ENCODE results near the gene IMMP2L.

The IMMP2L gene

DNA sequence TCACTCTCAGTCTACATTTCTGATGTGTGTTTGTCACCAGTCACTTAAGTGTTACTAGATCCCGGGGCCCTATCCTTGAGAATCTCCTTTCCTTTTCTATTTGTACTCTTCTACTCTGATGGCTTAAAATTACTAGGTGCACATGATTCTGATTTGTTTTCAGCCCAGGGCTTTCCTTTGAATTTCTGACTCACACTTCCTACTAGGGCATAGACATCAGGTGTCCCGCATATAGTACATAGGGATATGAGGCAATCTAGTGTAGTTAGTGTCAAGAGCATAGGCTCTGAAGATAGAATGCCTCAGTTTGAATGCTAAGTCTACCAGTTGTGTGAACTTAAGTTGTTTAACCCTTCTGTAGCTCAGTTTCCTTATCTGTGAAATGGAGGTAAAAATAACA is 520.7 kb downstream of the IMMP2L start:
- DNase-seq: no peak

DNA sequence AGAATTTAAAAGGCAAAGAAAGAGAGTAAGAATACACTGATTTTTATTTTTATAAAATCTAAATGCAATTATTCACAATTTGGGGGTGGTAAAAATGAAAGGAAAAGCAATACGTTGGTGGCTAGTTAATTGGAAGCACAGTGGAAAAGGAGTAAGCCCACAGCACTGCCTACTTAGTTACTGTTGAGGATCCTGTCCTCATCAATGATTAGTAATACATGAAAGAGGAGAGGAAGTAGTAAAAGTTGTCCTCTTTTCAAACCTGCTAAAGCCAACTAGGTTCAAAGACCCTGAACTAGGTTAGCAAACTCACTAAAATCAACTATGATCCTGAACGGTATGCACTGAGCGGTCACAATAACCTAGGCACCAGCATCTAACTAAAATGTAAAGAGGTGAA is 524.1 kb downstream of the IMMP2L start:
- DNase-seq: no peak

DNA sequence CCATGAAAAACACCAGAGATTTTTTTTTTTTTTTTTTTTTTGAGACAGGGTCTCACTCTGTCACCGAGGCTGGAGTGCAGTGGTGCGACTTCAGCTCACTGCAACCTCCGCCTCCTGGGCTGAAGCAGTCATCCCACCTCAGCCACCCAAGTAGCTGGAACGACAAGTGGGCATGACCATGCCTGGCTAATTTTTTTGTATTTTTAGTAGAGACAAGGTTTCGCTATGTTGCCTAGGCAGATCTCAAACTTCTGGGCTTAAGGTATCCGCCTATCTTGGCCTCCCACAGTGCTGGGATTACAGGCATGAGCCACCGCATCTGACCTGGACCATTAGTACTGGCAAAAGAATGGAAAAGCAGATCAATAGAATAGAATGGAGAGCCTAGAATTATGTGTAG is 530.4 kb downstream of the IMMP2L start:
- no peak for DNase-seq

GRCh38 chr7:111030336-111030735 is 532.0 kb downstream of the IMMP2L start:
- no peak for DNase-seq

- peak in 11 of 56 donors; percentile 1 to 34 (median 12) for DNase-seq
Measured at GRCh38 chr7:111029574-111030251, 532.6 kb downstream of the IMMP2L start.

- DNase-seq: no peak
Measured at GRCh38 chr7:111029141-111029572, 533.1 kb downstream of the IMMP2L start.

DNA sequence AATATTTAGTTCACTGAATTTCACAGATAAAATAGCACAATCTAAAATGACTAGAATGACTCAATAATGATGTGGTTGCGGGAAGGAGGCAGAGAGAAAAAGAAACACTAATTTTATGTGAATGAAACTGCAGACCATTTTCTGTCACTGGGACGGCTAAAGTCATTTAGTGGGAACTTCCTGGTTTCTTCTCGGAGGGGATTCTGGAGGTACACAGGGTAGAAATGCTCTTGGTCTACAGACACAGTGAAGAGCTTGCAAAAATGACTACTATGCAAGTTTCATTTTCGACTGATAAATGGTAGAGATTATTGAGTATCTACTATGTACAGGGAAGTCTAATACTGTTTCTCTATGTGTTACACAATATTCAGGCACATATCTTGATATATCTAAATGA is 534.9 kb downstream of the IMMP2L start:
- DNase-seq: no peak

DNA sequence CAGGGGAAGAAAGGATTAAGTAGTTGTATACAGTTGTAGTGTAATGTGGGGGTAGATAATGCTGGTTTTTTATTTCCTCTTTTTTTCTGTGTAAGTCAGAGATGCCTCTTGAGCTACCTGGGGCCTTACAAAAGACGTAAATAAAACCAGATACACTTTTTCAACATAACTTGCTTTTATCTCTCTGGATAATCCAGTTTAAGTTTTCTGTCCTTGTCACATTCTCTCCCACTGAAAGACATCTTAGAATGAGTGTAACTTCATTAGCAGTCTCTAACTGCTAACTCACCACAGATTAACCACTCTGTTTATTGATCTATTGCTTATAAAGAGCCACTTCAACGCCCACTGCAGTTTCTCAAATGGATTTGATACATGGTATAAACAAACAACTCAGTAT is 535.5 kb downstream of the IMMP2L start:
- no peak for DNase-seq

DNA sequence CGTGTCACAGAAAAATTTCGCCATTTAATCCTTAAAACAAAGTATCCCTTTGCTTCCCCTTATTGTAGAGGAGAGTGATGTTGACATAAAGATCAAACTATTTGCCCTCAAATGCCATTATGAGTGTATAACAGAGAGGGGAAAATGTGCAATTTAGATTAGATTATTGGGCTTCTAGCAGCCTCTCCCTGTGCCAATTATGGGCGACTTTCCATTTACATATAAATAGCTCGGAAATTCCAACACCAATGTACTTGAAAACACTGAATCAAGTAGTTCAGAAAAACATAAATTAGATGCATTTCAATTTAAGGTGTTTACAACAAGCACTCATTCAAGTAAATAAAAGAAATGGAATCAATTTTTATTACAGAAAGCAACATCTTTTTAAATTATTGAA is 535.9 kb downstream of the IMMP2L start:
- no peak for DNase-seq

- no peak for DNase-seq
Measured at GRCh38 chr7:111025006-111025405, 537.3 kb downstream of the IMMP2L start.

GRCh38 chr7:111018960-111019736 is 543.1 kb downstream of the IMMP2L start:
- no peak for DNase-seq

DNA sequence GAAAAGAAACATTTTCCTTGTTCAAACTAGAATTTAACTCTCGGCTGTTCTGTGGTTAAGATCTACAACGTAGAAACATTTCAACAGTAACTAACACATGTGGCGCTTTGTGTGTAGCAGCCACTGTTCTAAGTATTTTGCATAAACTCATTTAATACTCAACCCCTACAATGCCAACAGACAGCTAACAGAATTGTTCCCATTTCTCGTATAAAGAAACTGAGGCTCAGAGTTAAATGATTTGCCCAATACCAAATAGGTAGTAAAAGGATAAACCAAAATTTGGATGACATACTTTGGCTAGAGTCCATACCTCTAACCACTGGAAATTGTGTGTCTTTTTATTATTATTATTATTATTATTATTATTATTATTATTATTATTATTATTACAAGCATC is 543.8 kb downstream of the IMMP2L start:
- DNase-seq: no peak

- no peak for DNase-seq
Measured at GRCh38 chr7:111014079-111014478, 548.2 kb downstream of the IMMP2L start.

DNA sequence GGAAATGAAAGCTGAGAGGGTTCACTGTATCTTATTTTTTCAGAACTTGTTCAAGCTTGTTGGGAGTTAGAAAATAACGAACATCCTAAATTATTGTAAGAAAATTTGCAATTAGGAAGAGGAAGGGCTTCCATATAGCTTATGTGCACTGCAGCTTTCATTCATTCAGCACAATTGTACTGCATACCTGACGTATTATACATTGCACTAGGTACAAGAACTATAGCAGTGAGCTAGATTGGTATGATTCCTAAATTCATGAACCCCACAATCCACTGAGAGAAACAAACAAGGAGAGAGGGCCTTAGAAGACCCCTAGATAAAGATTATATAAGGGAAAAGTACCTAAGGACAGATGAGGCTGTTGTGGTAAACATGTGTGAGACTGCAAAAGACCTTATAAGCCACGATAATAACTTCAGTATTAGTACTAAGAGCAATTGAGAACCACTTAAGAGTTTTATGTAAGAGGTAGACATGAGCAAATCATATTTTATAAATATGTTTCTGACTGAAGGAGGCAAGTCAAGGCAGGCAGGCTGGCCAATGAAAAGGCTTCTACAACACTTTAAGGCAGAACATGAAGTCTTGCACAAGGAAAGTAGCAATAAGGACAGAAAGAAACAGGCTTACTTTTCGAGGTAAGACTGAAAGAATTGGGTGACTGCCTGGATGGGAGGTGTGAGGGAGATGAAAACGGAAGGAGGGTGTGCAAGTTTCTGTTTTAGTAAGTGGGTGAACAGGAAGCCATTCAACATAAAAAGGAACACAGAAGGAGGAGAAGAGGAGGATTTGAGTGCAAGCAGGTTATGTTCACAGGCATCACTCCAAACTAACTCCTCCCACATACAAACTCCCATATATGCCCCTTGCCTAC is 549.3 kb downstream of the IMMP2L start:
- no peak for DNase-seq

DNA sequence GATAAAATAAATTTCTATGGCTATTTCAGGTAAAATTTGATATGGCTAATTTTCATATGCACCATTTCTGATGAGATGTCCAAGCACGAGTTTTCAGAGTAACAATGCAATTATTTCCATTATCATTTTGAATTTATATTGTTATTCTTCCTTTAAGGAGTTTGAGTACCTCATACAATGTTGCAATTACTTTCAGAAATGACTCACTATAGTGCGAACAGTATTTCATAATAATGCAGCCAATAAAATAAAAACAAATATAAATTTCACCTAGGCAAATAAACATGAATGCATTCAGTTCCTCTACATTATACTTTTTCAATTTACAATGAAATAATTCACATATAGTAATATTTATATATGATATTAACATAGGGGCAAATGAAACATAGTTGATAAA is 550.1 kb downstream of the IMMP2L start:
- no peak for DNase-seq

- no peak for DNase-seq
Measured at GRCh38 chr7:111011520-111011919, 550.8 kb downstream of the IMMP2L start.

DNA sequence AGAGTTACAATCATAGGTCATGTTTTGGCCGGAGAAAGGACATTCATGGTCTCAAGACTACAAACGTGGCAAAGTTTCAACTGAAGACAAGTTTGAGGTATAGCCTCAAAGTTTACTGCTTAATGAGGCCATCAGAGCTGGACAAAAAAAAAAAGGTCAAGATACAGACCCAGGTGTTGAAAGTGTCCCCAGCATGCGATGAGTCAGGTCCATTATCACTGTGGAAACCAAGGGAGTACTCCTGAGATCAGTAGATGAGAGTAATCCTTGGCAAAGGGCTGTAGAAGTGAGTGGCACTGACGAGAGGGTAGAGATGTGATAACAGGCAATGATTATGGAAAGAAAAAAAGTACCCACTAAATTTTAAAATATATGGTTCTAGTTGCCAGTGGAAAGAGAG is 551.5 kb downstream of the IMMP2L start:
- DNase-seq: no peak

GRCh38 chr7:111009526-111010040 is 552.7 kb downstream of the IMMP2L start:
- no peak for DNase-seq

DNA sequence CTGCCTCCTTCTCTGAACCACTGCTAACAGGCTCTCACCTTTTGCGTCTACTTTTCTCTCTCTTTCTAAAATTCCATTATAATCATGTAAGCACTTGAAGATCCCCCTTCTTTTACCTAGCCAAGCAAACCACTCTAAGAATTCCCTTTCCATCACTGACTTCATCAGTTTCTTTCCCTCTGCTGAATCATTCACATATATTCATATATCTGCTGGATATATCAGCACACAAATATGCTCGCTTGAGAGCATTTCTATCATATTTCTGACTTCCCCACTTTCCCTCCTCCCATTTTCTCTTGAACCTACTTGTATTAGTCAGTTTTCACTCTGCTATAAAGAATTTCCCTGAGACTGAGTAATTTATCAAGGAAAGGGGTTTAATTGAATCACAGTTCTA is 555.6 kb downstream of the IMMP2L start:
- no peak for DNase-seq

GRCh38 chr7:111006040-111006439 is 556.3 kb downstream of the IMMP2L start:
- DNase-seq: no peak

- DNase-seq: no peak
Measured at GRCh38 chr7:111005445-111005844, 556.8 kb downstream of the IMMP2L start.
